PC-3 (cell line): Measurements from ENCODE around the gene TPK1.

ENCODE experiments used
- CTCF ChIP-seq: fragments of 300-600 bp; sonication (generic); conservative IDR thresholded peaks from 2 replicates; pipeline ENCODE4 v1.5.1; 2017; ENCODE audit warnings: antibody characterized with exemption, low read depth, mild to moderate bottlenecking, low read length
- EZH2 ChIP-seq: fragments of 300-600 bp; sonication (generic); IDR thresholded peaks from one replicate; pipeline ENCODE4 v1.6.1; 2017; ENCODE audit warnings: antibody characterized with exemption, mild to moderate bottlenecking, low read length; ENCODE audit not compliant: unreplicated experiment
- EZH2phosphoT487 ChIP-seq: fragments of 300-600 bp; sonication (generic); IDR thresholded peaks from 2 replicates; pipeline ENCODE4 v1.6.1; 2018; ENCODE audit warnings: mild to moderate bottlenecking, antibody characterized with exemption, low read length, borderline replicate concordance

DNA sequence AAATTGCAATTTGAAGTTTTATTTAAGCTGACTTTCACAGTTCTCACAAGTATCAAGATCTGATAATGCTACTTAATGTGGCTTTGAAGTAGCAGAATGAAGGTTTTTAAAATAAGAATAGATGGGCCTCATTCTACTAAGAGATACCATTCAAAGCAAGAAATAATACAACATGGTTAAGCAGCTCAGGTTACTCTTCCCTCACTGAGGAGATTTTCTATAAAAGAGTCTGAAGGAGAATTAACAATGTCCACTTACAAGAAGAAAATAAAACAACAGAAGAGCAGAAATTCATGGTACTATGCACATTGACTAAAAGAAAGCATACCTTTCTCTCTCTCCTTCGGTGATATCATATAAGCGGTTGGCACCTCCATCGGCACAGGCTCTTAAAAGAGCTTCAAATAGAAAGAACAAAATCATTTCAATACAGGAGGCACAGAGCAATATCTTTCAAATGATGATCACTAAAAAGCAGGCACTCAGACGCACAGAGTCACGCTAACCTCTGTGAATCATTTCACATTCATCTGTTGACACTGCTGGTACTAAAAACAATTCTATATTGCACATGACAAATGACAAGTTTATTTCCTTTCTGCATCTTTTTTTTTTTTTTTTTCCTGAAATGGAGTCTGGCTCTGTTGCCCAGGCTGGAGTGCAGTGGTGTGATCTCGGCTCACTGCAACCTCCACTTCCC lies 153.1 kb downstream of the TPK1 start:
- no peak for TF ChIP-seq CTCF
- no peak for TF ChIP-seq EZH2
- TF ChIP-seq EZH2phosphoT487: no peak
